ENCODE data around the gene CD1C.
"Not testable (repeated sequence)": the region's sequence is repeated elsewhere in the genome, so short reads cannot be mapped to it uniquely, and the experiment has no call there.

Gene CD1C

DNA sequence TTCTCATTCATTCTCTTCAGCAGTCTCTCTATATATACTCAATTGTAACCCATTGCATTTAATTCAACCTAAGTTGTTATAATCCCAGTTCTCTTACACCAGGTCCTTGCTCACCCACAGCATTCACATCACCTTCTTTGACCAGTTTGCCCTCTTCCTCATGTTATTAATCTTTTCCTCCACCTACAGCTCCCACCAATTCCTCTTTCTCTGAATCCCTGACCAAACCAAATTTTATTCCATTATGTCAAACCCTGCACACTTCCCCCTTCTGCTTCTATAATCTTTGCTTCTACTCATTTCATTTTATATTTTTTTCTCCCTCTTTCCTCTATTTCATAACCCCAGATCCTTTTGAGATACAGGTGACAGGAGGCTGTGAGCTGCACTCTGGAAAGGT, 34.1 kb upstream of the CD1C start:
- no peak overlapping the region for H3K27ac ChIP-seq
- TF ChIP-seq, protein P1, sequence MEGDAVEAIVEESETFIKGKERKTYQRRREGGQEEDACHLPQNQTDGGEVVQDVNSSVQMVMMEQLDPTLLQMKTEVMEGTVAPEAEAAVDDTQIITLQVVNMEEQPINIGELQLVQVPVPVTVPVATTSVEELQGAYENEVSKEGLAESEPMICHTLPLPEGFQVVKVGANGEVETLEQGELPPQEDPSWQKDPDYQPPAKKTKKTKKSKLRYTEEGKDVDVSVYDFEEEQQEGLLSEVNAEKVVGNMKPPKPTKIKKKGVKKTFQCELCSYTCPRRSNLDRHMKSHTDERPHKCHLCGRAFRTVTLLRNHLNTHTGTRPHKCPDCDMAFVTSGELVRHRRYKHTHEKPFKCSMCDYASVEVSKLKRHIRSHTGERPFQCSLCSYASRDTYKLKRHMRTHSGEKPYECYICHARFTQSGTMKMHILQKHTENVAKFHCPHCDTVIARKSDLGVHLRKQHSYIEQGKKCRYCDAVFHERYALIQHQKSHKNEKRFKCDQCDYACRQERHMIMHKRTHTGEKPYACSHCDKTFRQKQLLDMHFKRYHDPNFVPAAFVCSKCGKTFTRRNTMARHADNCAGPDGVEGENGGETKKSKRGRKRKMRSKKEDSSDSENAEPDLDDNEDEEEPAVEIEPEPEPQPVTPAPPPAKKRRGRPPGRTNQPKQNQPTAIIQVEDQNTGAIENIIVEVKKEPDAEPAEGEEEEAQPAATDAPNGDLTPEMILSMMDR (IDR thresholded peaks at IDR 0.05): no peak
- H3K27me3 ChIP-seq: no peaks in the 10 kb centered on the region
- H3K9me3 ChIP-seq: no peaks in the 10 kb centered on the region
- no peak overlapping the region for H3K4me3 ChIP-seq
- no peak for DNase-seq
- no peaks in the 10 kb centered on the region for H3K4me1 ChIP-seq
- intact Hi-C loops (cut with DNase I; ENCODE audit: low total_unique reads): no loop called here
- H3K36me3 ChIP-seq: no peaks in the 10 kb centered on the region

DNA sequence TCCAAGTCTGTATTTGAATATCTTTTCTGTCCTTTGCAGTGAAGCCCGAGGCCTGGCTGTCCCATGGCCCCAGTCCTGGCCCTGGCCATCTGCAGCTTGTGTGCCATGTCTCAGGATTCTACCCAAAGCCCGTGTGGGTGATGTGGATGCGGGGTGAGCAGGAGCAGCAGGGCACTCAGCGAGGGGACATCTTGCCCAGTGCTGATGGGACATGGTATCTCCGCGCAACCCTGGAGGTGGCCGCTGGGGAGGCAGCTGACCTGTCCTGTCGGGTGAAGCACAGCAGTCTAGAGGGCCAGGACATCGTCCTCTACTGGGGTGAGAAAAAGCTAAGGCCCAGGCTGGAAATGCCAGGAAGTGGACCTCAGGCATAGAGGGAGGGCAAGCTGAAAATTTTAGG, 33.0 kb upstream of the CD1C start:
- H3K27me3 ChIP-seq; H3K9me3 ChIP-seq; H3K27ac ChIP-seq; intact Hi-C loops (cut with DNase I; ENCODE audit: low total_unique reads); DNase-seq; H3K36me3 ChIP-seq; H3K4me1 ChIP-seq; H3K4me3 ChIP-seq: not testable (repeated sequence)

DNA sequence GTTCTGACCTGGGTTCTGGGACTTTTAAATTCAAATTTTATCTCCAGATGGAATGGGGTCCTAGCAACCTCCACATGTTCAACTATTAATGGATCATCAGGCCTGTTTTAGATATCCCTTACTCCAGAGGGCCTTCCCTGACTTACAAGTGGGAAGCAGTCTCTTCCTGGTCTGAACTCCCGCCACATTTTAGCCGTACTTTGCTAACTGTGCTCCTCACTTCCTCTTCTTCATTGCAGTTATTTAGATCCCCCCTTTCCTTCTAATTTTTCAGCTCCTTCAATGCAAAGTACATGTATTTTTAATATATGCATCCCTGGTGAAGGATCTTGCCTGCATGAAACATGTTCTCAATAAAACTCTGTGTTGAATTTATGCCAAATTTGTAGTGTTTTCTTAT, 31.8 kb upstream of the CD1C start:
- Histone ChIP-seq H3K27me3 (no peaks in the 10 kb centered on the region), H3K4me1 (no peaks in the 10 kb centered on the region), H3K4me3 (no peak overlapping the region), H3K36me3 (no peaks in the 10 kb centered on the region), H3K27ac (no peak overlapping the region), H3K9me3 (no peaks in the 10 kb centered on the region)
- no peak for DNase-seq
- intact Hi-C loops (cut with DNase I; ENCODE audit: low total_unique reads): no loop called here
- TF ChIP-seq, protein P1 (IDR thresholded peaks at IDR 0.05): no peak

DNA sequence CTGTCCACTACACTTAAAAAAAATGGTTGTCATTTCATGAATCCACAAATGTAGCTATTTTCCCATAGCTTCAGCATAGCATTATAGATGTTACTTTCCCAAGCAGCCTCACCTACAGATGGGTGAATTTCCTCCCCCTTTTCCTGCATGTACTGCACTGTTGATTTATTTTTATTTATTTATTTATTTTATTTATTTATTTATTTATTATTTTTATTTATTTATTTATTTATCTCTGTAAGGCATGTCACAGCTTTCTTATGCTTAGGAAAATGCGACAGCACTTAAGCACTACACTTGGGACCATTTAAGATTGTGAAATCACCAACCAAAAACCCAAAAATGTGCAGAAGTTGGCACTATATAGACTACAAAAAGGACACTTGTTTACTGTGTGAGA, 30.6 kb upstream of the CD1C start:
- H3K4me1 ChIP-seq: no peaks in the 10 kb centered on the region
- no peak for DNase-seq
- H3K9me3 ChIP-seq: no peaks in the 10 kb centered on the region
- TF ChIP-seq, protein P1 (IDR thresholded peaks at IDR 0.05): no peak
- no peaks in the 10 kb centered on the region for H3K36me3 ChIP-seq
- H3K4me3 ChIP-seq: no peak overlapping the region
- no peaks in the 10 kb centered on the region for H3K27me3 ChIP-seq
- no peak overlapping the region for H3K27ac ChIP-seq
- intact Hi-C loops (cut with DNase I; ENCODE audit: low total_unique reads): no loop called here

DNA sequence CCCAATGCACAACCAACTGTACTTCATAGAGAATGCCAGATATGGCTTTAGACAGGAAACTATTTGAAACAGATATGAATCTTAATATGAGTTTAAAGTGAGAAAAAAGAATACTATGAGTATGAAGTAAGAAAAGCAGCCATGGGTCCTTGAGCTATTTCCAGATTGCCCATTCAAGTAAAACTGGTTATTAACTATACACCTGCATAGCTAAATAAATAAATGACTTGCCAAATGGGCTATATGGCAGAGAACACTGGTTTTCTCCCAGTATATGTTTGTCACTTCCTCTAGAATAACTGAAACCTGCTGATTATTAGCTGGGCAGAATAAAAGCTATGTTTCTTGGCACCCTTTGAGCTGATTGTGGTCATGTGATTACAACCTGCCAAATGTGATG, 17.0 kb upstream of the CD1C start:
- intact Hi-C loops (cut with DNase I; ENCODE audit: low total_unique reads): no loop called here
- no peaks in the 10 kb centered on the region for H3K9me3 ChIP-seq
- no peak for DNase-seq
- H3K27ac ChIP-seq: no peak overlapping the region
- TF ChIP-seq, protein P1 (IDR thresholded peaks at IDR 0.05): no peak
- no peaks in the 10 kb centered on the region for H3K4me1 ChIP-seq
- no peaks in the 10 kb centered on the region for H3K36me3 ChIP-seq
- H3K4me3 ChIP-seq: no peak overlapping the region
- H3K27me3 ChIP-seq: no peaks in the 10 kb centered on the region

DNA sequence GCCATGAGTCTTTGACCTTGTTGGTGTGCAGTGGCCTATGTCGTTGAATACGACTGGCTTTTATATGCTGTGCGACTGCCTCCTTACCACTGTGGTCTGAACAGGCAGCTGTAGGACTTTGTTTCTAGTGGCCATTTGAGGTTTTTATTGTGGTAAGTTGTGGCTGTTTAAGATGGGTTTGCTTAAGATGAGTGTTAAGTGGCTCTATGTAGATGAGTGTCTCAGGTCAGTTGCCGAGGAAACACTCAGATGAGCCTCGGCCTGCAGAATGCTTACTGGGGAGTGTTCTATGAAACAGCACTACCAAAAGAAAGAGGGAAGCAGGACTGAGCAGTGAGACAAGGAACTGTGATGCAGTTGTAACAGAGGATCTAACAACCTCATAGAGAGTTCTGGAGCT, 14.9 kb upstream of the CD1C start:
- Histone ChIP-seq H3K27ac (no peak overlapping the region), H3K4me1 (no peaks in the 10 kb centered on the region), H3K27me3 (no peaks in the 10 kb centered on the region), H3K36me3 (no peaks in the 10 kb centered on the region), H3K9me3 (peaks cover 4 to 7% (median 5%) of the 10 kb centered on the region in 3 donors), H3K4me3 (no peak overlapping the region)
- no peak for DNase-seq
- intact Hi-C loops (cut with DNase I; ENCODE audit: low total_unique reads): no loop called here
- TF ChIP-seq, protein P1 (IDR thresholded peaks at IDR 0.05): no peak

DNA sequence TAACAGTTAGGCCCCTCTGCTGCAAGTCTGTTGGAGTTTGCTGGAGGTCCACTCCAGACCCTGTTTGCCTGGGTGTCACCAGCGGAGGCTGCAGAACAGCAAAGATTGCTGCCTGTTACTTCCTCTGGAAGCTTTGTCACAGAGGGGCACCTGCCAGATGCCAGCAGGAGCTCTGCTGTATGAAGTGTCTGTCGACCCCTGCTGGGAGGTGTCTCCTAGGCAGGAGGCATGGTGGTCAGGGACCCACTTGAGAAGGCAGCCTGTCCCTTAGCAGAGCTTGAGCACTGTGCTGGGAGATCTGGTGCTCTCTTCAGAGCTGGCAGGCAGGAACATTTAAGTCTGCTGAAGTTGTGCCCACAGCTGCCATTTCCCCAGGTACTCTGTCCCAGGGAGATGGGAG, 7.3 kb upstream of the CD1C start:
- H3K4me3 ChIP-seq; H3K27ac ChIP-seq; H3K27me3 ChIP-seq; H3K36me3 ChIP-seq; H3K4me1 ChIP-seq; intact Hi-C loops (cut with DNase I; ENCODE audit: low total_unique reads); DNase-seq: not testable (repeated sequence)
- H3K9me3 ChIP-seq: peaks cover 5 to 11% (median 10%) of the 10 kb centered on the region in 3 donors

Data from tibial artery (tissue), 4 donors.